Left renal pelvis (tissue), 4 donors: ENCODE data around the gene UCHL5. TPM values are rescaled to one million over a fixed set of nuclear protein-coding genes. Genes with fewer than 3 reads are reported as not detected.

Experiments
- DNase-seq, 4 donors: peaks; one replicate each; pipeline ENCODE4 v3.0.0-alpha.2; 2013; ENCODE audit warnings: low read depth in 4 of 4, low spot score in 3 of 4
- polyA plus RNA-seq, 4 donors: library from polyadenylated mRNA; unstranded; fragments of 120-200 nt; gene quantifications; one replicate each; pipeline ENCODE4 v1.2.1, GENCODE V29; 2013; ENCODE audit not compliant: insufficient read length in 4 of 4

The UCHL5 gene
- polyA plus RNA-seq, result 10 to 100 TPM; 36.6 to 57.1 (median 44.2) TPM

- peak; percentile 94 to 96 (median 95) for DNase-seq
Measured at GRCh38 chr1:193059282-193060114, at the start of gene UCHL5, which contains the start of gene RO60. Gene UCHL5 (minus strand): TSS chr1:193059360. CDS start chr1:193059260, 100 bp downstream. Gene RO60 (plus strand): TSS chr1:193059612. CDS start chr1:193069055, 9,443 bp downstream.

GRCh38 chr1:193108471-193108870, 49.3 kb upstream of the UCHL5 start:
- DNase-seq, result no peak

- DNase-seq, result no peak
Measured at GRCh38 chr1:193105821-193106177, 46.6 kb upstream of the UCHL5 start.

- DNase-seq, result peak; percentile 60 to 70 (median 62)
Measured at GRCh38 chr1:193104907-193105820, 46.0 kb upstream of the UCHL5 start, which contains the start of gene GLRX2. Gene GLRX2 (minus strand): TSS chr1:193105414. CDS start chr1:193105382, 32 bp downstream.

DNA sequence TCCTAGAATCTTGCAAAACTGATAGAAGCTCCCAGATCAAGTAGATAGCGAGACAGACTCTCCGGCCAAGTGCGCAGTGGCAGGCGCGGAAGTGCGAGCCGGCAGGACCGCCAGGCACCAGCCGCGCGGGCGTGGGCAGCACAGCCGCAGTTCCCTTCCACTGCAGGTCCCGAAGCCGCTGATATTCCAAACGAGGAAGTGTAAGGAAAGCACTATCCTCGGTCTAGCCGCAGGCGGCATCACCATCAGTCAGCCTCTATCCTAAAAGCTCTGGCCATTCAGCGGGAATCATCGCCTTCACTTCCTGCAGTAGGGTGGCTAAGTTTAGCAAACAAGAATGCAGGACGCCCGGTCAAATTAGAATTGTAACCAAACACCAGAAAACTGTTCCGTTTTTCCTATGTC, 45.3 kb upstream of the UCHL5 start:
- peak in 1 of 4 donors; percentile 21 for DNase-seq

- no peak for DNase-seq
Measured at GRCh38 chr1:193103759-193104501, 44.8 kb upstream of the UCHL5 start.

- DNase-seq, result no peak
Measured at GRCh38 chr1:193102662-193103061, 43.5 kb upstream of the UCHL5 start.

DNA sequence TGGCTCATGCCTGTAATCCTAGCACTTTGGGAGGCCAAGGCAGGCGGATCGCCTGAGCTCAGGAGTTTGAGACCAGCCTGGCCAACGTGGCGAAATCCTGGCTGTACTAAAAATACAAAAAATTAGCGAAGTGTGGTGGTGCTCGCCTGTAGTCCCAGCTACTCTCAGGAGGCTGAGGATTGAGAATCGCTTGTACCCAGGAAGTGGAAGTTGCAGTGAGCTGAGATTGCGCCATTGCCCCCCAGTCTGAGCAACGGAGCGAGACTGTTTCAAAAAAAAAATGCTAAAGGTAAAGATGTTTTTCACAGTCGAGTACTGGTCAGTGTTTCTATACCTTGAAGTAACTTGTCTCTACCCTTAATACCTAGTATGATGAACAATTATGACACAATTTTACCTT, 35.0 kb upstream of the UCHL5 start:
- DNase-seq, result no peak

DNA sequence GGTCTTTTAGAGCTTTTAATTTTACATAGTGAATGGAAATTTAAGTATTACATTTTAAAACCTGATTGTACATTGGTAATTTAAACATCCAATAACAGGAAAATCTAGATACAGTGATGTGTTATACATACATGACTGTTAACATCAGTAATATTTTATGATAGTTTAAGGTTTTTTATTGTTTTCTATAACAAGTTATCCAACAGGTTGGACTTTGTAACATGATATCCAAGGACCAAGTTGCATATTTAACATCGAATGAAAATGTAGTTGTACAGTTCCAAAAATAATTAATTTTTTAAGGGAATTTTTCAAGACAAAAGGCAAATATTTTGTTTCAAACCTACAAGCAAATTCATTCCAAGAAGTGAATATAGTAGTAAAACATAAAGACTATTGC, 31.7 kb upstream of the UCHL5 start:
- DNase-seq, result no peak

DNA sequence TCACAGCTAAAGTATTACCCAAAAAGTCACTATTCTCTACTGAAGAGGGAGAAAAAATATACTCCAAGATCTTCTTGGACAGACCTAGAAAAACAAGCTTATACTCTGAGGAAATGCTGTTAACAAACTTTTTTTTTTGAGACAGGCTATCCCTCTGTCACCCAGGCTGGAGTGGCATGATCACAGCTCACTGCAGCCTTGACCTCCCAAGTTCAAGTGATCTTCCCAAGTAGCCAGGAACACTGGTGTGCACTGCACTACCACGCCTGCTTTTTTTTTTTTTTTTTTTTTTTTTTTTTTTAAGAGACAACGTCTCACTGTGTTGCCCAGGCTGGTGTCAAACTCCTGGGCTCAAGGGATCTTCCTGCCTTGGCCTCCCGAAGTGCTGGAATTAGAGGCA, 28.7 kb upstream of the UCHL5 start:
- DNase-seq, result no peak

DNA sequence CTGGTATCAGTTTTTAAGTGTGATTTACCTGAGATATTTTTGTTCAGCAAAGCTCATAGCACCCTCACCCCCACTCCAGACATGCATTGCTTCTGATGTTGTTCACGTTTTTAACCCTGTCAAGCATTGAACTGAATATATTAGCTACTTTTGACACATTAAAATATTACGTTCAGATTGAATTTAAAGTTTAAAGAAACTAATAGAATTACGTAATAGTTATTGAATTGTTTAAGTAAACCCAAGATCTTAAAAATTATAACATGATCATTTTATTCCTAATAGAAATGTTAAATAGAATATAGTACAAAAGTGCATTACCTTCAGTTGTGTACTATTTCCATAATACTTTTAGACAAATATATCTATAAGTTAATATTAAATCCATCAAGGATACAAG, 27.2 kb upstream of the UCHL5 start:
- no peak for DNase-seq

DNA sequence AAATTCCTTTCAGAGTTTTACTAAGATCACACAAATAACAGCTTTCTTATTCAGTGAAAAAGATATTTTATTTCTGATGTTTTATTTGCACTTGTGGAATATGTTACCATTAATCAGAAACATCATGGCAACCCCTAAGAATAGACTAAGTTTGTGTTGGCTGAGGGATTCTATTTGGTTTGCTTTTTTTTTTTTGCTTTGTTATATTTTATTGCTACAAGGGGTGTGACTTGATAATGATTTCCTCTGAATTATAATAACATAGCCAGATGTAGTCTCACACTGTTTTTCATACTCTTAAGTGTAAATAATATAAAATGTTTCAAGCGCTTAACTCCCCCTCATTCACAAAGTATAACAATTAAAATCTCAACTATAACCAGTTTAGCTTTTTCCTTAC, 26.1 kb upstream of the UCHL5 start:
- DNase-seq, result no peak

GRCh38 chr1:193083365-193084088, 24.4 kb upstream of the UCHL5 start:
- no peak for DNase-seq

DNA sequence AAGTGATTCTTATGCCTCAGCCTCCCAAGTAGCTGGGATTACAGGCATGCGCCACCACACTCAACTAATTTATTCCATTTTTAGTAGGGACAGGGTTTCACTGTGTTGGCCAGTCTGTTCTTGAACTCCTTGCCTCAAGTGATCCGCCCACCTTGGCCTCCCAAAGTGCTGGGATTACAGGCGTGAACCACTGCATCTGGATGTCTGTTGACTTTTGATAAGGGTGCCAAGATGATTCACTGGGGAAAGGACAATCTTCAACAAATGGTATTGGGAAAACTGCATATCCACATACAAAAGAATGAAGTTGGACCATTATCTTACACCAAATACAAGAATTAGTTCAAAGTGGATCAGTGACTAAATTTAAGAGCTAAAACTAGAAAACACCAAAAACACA, 20.0 kb upstream of the UCHL5 start:
- DNase-seq, result no peak

DNA sequence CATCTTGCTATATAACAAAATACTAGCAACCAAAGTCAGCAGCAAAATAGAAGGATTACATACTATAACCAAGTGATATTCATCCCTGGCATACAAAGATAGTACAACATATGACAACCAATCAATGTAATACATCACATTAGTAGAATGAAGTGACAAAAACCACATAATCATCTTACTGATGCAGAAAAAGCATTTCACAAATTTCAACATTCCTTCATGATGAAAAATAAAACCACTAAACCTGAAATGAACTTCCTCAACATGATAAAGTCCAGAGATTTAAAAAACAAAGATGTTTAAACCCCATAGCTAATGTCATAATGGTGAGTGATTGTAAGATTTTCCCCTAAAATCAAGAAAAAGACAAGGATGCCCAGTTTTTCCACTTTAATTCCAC, 18.8 kb upstream of the UCHL5 start:
- no peak for DNase-seq

- no peak for DNase-seq
Measured at GRCh38 chr1:193070942-193071341, 11.8 kb upstream of the UCHL5 start.

DNA sequence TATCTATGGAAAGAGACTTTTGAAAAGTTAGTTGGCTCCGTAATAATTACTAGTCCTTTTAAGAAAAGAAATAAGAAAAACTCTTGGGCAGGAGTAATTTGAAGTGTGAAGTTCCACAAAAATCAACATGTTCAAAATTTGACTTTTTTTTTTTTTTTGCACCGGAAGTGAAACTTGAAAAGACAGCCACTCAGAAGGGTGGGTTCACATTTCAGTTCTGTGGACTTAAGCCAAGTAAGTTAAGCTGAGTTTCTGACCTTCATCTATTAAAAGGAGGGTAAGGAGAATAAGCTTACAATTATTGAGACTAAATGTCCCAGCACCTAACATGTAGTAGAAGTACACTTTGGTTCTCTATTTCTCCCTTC, 11.2 kb upstream of the UCHL5 start:
- no peak for DNase-seq

GRCh38 chr1:193069748-193070385, 10.7 kb upstream of the UCHL5 start:
- DNase-seq, result no peak

DNA sequence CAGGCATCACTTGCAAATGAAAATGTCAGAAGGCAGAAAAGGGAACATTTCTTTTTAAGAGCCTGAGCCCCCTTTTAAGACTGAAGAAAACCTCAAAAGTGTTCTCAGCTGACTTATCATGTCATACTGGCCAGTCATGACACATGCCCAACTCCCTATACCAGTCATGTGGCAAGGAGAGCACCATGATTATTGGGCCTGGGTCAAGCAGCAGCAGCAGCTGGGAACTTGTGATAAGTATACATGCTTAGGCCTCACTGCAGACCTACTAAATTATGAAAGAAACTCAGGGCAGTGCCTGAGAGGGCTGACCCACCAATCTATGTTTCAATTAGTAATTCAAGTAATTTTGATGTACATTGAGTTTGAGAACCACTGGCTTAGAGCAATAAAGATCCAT, 8.9 kb upstream of the UCHL5 start:
- DNase-seq, result no peak

DNA sequence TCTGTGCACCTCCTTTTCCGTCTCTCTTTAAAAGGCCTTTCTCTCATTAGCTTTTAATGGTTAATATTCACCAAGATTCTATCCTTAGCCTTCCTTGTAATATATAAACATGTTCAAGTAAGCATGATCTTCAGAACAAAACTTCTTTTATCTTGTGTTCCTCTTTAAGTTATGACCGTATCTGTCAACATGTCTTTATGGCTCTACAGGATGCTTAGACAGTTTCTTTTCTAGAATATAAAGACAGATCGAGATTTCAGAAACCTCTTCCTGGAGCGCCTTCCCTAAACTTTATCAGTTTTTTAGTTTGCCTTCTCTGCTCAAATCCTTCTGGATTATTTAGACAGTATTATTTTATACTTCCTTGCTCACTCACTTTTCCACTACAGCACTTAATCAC, 7.4 kb upstream of the UCHL5 start:
- DNase-seq, result no peak
